SH-SY5Y (cell line): Measurements from ENCODE around the gene KEAP1.

ENCODE experiments used
- GATA2 ChIP-seq: IDR thresholded peaks from 2 replicates; pipeline ENCODE4 v1.6.1; 2011; ENCODE audit warnings: mild to moderate bottlenecking, low read depth, low read length
- GATA3 ChIP-seq: IDR thresholded peaks from 2 replicates; pipeline ENCODE4 v1.6.1; 2011; ENCODE audit warnings: low read depth, mild to moderate bottlenecking, low read length, moderate library complexity

KEAP1 gene

GRCh38 chr19:10513223-10513622 lies 10.1 kb upstream of the KEAP1 start:
- TF ChIP-seq GATA2 (no peak), GATA3 (no peak)

GRCh38 chr19:10510301-10510802 lies 7.2 kb upstream of the KEAP1 start:
- TF ChIP-seq GATA3 (no peak), GATA2 (no peak)

GRCh38 chr19:10508707-10509106 lies 5.6 kb upstream of the KEAP1 start:
- no peak for TF ChIP-seq GATA3
- TF ChIP-seq GATA2: no peak

DNA sequence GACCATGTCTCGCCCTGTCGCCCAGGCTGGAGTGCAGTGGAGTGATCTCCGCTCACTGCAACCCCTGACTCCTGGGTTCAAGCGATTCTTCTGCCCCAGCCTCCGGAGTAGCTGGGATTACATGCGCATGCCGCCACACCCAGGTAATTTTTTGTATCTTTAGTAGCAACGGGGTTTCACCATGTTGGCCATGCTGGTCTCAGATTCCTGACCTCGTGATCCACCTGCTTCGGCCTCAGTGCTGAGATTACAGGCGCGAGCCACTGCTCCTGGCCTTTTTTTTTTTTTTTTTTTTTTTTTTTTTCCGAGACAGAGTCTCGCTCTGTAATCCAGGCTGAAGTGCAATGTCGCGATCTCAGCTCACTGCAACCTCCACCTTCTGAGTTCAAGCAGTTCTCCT lies 4.9 kb upstream of the KEAP1 start:
- TF ChIP-seq GATA2 (no peak), GATA3 (no peak)

DNA sequence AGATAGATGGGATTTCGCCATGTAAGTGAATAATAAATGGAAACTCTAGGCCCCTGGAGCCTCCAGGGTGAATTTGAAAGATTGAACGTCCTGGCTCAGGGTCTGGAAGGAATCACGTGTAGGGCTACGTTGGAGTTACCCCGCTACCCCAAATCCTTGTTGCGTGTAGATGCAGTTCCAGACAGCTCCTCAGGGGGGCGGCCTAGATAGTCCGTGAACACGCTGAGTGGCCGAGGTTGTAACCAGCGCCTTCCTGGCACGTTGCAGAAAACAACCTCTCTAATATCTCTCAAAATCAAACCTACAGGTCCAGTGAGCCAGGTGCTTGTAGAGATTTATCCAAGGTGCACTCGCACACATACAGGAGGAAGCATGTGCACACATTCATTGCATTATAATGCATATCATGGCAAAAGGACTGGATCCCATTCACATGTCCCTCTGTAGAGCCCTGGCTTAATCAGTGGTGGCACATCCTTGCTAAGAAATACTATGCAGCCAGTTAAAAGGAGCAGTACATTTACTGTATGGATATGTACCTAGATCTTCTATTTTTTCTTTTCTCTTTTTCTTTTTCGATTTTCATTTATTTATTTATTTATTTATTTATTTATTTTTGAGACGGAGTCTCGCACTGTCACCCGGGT lies 2.5 kb upstream of the KEAP1 start:
- TF ChIP-seq GATA3 (no peak), GATA2 (no peak)

DNA sequence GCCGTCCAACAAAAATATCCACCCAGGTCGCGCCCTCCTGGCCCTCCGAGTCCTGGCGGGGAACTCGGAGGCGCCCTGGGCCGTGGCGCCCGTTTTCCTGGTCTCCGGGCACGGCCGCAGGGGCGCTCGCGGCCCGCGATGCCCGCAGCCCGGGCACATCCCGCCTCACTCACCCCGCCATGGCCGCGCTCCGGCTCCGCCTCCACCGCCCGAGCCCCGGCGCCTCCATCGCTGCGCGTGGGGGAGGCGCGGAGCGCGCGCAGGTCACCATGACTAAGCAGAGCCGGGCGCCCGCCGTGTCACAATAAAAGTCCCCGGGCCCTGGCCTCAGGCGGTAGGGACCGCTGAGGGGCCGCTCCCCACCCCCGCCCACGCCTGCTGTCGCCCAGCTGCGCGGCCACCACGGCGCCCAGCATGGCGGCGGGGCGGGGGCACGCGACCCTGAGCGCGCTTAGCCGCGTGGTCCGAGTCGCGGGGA lies 593 bp downstream of the KEAP1 start:
- TF ChIP-seq GATA3 (no peak), GATA2 (no peak; the same call in 1 of the 2 replicates)

GRCh38 chr19:10501971-10502523 lies 1.1 kb downstream of the KEAP1 start:
- TF ChIP-seq GATA2 (no peak), GATA3 (no peak)

GRCh38 chr19:10500247-10500592 lies 2.9 kb downstream of the KEAP1 start:
- TF ChIP-seq GATA3 (no peak), GATA2 (no peak)

DNA sequence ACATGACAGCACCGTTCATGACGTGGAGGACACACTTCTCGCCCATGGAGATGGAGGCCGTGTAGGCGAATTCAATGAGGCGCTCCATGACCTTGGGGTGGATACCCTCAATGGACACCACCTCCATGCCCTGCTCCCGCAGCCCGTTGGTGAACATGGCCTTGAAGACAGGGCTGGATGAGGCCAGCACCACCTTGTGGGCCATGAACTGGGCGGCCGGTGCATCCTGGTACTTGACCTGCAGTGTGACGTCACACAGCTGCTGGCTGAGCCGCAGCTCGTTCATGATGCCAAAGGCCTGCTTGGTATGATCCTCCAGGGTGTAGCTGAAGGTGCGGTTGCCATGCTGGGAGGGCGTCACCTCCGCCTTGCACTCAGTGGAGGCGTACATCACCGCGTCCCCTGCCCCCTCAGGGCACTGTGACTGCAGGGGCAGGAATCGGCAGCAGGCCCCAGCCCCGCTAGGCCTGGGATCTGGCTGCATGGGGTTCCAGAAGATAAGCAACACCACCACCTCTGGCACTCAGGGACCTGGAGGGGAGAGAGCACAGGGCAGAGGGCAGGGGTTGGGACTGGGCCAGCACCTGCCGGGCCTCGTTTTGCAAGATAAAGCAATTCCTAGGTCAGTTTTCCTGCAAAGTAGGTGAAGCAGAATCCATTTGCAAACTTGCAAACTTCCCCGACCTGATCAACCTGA lies 3.5 kb downstream of the KEAP1 start:
- TF ChIP-seq GATA3 (no peak), GATA2 (no peak)

GRCh38 chr19:10497371-10497770 lies 5.8 kb downstream of the KEAP1 start:
- TF ChIP-seq GATA2 (no peak), GATA3 (no peak)

- TF ChIP-seq GATA2 (no peak), GATA3 (no peak)
Observed at GRCh38 chr19:10491472-10492047, 11.6 kb downstream of the KEAP1 start.

DNA sequence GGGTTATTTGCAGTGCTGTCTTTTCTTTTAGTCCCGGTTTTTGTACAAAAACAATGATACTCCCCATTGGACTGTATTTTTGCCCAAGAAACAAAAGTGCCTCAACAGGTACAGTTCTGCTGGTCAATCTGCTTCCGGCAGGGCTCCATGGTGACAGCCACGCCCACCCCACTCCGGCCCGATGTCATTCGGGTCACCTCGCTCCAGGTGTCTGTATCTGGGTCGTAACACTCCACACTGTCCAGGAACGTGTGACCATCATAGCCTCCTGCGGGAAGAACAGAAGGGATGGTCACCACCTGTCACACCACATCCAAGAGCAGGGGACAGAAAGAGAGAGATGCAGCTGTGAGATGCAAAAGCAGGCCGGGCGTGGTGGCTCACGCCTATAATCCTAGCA lies 16.6 kb downstream of the KEAP1 start:
- TF ChIP-seq GATA3 (no peak), GATA2 (no peak)

DNA sequence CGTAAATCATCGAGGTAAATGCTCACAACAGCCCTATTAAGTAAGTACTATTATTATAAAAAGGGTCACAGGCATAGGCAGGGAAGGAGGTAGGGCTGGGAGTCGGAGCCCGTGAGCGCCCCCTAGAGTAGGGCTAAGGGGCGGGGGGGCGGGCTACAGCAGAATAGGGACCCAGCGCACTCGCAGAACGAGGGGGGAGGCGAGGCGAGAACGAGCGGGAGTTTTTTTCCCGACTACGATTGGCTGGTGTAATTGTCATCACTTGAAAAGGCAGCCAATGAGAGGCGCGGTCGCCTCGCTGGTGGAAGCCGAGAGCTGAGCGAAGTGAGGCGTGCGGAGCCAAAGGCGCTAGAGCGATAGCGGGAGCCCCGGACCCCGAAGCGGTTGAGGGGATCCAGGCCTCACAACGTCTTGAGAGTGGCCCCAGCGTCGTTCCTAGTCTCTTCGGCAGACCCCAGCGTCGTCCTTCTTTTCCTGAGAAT lies 24.2 kb downstream of the KEAP1 start:
- TF ChIP-seq GATA3: no peak
- TF ChIP-seq GATA2: no peak

- TF ChIP-seq GATA2 (no peak), GATA3 (no peak)
Observed at GRCh38 chr19:10478476-10478875, 24.7 kb downstream of the KEAP1 start.
